Measurements from ENCODE around the gene TLE3.

DNA sequence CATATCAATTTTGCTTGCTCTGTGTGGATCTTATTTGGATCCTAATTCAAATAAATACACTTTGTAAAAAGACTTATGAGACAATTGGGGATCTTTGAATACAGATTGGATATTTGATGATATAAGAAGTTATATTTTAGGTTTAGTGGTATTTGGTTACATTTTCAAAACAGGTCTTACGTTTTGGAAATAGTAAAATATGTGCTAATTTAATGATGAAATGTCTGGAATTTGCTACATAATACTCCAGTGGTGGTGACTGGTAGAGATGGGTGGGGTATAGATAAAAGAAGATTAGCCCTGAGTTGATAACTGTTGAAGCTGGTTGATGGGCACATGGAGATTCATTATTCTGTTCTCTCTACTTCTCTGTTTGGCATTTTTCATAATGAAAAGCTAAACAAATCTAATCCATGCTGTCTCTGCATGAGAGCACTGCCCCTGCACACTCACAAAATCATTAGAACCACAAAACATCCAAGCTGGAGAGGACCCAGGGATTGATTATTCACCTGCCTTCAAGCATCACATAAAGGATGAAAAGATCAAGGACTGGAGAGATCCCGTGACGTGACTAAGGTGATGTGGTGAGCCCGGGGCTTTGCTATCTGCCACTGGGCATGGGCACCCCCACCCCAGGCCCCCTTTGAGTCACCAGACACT lies 58.9 kb downstream of the TLE3 start:
- TF ChIP-seq ZBTB20 (CRISPR knock-in tag; IDR thresholded peaks at IDR 0.05; ENCODE audit: borderline replicate concordance, low read depth): no peak
- no peak for TF ChIP-seq MXD4 (CRISPR knock-in tag; IDR thresholded peaks at IDR 0.05)
- no peak for TF ChIP-seq MAZ (IDR thresholded peaks at IDR 0.05; ENCODE audit: borderline replicate concordance, low read depth, low read length)
- no peak for TF ChIP-seq MAZ (CRISPR knock-in tag; IDR thresholded peaks at IDR 0.05; ENCODE audit: low read depth)
- no peak for TF ChIP-seq SALL2 (CRISPR knock-in tag; IDR thresholded peaks at IDR 0.05)
